Superior temporal gyrus (tissue), 1 donor: ENCODE results near the gene TP53TG5.

Source experiments
- DNase-seq: peaks from one replicate; pipeline ENCODE4 v3.0.0-alpha.2; 2016; ENCODE audit errors: extremely low spot score

The TP53TG5 gene

GRCh38 chr20:45345104-45345936, 32.8 kb downstream of the TP53TG5 start:
- DNase-seq: no peak

GRCh38 chr20:45344168-45344860, 33.8 kb downstream of the TP53TG5 start:
- DNase-seq: no peak

DNA sequence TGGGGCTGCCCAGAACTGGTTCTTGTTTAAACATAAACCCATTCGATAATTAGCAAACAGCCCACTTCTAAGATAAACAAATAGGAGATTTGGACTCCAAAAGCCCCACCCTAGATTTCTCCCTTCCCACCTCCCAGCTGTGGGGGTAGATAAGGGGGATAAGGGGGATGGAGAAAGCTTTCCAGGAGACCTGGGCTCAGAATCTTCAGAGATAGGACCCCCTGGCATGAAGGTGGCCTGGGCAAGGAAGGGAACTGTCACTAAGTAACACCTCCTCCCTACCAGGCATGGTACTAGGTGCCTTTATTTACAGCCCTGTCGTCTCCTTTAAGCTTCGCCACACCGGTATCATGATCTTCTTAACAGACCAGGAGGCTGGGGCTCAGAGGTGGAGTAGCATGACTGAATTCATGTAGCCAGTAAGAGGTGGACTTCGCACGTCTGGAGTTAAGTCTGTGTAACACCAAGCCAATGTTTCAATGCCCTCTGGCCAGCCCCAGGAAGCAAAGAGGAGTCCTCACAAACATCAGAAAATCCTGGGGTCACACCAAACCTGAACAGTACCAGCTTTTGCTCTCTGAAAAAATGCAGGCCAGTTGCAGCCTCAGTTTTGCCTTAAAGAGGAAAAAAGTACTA, 34.5 kb downstream of the TP53TG5 start:
- DNase-seq: no peak

DNA sequence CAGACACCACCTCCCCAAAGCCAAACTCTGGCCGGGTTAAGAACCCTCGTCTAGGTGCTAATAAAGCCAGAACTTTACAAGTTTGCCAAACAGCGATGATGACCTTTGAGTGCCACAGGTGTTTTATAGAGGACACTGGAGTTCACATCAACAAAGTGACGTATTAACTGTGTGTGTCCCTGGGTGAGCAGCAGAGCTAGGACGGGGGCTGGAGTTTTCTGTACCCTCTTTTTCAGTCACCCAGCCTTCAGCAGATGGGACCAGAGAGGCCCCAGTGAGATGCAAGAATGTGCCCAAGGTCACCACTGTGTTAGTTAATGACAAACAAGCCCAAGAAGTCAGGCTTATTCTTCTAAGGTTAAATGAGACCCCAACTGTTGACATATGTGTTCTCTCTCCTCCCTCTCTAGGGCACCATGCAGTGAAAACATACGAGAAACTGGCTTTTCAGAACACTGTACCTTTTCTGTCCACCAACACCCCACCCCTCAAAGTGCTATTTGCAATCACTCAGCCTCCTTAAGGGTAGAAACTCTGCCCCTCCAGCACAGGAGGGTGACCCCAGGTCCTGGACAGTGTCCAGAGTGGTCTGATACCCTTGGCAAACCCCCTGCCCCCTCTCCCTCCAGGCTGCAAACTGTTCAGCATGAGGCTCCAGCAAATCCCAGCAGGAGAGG, 35.1 kb downstream of the TP53TG5 start:
- no peak for DNase-seq

DNA sequence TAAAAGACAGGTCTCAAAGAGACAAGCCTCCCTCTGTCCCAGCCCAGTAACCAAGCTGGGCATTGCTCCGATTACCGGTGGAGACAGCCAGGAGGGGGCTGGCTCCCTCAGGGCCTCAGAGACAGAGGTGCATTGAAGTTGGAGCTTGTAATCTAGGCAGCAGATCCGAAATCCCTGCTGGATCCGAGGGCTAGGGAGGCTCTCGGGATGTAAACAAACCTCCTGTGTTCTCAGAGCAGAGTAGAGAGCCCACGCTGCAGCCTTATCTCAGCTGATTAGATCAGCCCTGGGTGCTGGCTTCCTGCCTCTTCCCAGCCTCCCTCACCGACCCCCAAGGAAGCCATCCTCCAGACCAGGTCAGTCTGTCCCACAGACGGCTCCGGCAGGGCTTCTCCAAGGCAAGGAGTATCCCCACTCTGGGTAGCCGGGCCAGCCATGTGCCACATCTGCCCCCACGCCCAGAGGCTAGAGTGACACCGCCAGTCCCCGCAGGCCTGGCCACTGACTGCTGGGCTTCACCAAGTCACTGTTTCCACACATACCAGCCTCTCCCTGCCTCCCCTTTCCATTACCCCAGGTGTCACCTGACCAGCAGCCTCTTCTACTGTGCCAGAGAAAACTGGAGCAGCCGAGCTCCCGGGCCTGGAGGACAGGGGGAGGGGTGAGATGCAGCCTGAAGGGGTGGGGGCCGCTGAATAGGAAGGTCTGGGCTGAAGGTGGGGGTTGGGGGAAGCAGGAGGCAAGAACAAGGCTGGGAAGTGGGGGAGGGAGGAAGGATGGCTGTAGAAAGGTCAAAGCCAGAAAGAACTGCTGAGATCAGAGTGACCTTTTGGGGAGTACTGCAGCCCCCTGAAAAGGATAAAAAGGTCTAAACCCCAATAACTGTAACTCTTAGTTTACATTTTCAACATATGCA, 35.9 kb downstream of the TP53TG5 start:
- peak; percentile 56 for DNase-seq

GRCh38 chr20:45341579-45341938, 36.6 kb downstream of the TP53TG5 start:
- DNase-seq: no peak

DNA sequence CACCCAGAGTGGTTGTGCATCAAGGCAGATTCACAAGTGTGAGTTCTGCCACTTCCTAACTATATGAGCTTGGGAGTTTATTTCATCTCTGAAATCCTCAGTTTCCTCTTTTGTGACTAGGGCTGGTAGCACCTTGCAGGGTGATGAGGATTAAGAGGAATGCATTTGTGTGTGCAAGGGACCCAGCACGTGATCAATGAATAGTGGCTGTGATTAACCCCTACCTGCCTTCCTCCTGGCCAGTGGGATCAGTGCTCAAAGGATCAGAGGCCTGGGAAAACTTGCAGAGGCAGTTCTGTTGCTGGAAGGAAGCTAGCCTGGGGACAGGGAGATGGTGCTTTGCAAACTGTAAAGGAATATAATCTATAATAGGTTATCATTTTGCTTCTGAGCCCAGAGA, 37.2 kb downstream of the TP53TG5 start:
- no peak for DNase-seq

DNA sequence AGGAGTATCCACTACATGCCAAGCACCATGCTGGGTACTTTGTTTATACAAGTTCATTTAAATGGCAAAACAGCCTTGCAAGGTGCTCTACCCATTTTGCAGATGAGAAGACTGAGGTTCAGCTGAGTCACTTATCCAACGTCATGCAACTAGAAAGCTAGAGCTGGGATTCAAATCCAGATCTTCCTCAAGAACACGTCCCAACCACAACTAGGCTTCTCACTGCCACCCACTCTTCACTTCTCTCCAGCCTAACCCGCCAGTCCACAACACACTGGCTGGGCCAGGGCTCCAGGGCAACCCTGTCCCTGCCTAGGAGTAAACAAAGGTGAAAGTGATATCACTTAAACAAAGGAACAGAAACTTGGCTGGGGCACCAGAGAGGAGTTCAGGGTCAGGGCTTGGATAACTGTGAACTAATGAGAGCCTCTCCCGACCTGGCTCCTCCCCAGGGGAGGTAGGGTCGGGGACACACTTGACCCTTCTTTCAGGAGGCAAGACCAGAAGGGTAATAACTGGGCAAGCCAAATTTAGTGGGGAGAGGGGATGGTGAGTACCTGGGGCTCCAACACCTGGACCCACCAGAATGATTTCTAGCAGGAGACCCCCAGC, 37.8 kb downstream of the TP53TG5 start:
- DNase-seq: no peak

DNA sequence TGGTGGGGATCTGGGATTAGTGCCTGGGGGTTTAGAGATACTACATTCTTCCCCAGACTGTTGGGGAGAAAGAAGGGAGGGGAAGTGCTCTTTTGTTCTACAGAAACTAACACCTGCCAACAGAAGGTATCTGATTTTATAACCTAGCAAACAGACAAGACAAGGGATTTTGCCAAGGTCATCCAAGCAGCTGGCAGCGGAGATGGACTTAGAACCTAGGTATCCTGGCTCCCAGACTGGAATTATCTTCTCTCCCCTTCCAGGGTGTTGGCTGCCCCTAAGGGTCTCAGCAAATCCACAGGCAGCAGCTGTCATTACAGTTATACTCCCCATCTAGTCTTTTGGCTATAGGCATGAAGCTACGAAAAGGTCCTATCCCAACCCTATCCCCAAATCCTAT, 38.3 kb downstream of the TP53TG5 start:
- DNase-seq: no peak

DNA sequence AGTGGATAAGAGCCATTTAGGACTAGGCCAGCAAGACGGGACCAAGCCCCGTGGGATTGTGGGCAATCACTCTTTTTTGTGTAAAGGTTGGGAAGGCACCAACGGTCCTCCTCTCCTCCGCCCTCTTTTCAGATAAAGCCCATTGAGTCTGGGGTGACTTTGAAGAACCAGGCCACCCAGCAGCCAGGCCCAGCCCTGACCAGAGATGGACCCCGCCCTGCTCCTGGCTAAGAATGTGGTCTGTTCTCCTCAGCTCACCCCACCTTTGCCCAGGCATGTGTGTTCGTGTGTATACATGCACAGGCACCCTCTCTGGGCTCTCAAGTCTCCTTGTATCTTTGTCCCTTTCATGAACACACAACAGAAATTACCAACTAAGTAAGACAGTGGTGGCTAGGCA, 39.0 kb downstream of the TP53TG5 start:
- DNase-seq: no peak

GRCh38 chr20:45338121-45339030, 39.7 kb downstream of the TP53TG5 start:
- no peak for DNase-seq

- DNase-seq: no peak
Measured at GRCh38 chr20:45337367-45338120, 40.6 kb downstream of the TP53TG5 start.

- no peak for DNase-seq
Measured at GRCh38 chr20:45336530-45337366, 41.4 kb downstream of the TP53TG5 start.

GRCh38 chr20:45330476-45330875, 47.6 kb downstream of the TP53TG5 start:
- no peak for DNase-seq

DNA sequence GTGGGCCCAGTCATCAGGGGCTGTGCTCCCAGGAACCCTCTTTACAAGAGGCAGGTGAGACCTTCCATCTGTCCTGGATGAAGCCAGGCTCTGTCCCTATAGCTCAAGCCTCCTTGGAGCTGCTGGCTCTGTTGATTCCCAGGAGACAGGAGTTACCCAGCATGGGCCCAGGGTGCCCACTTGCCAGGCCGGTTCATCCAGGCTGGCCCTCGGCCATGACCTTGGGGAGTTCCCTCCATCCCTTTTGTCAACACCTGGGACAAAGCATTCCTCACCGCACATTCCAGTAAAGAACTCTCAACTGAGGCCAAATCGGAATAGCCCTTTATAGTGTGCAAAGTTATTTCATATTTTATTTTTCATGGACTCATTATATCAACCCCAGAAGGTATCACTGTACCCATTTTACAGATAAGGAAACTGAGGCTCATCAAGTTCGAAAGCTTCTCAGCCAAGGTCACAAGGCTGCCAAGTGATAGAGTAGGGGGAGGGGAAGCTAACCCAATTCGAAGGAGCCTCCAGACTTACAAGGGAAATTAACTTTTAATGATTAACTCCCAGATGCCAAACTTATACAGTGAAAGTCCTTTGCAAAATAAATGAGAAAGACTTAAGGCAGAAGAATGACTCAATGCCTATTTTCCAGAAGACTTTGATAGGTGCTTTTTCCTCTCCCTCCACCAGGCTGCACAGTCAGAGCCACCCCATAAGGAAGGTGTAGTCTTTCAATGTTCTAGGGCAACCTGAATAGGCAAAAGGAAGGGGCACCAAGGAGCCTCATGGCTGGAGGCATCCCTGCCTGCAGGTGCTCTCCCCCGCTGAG, 48.4 kb downstream of the TP53TG5 start:
- no peak for DNase-seq

DNA sequence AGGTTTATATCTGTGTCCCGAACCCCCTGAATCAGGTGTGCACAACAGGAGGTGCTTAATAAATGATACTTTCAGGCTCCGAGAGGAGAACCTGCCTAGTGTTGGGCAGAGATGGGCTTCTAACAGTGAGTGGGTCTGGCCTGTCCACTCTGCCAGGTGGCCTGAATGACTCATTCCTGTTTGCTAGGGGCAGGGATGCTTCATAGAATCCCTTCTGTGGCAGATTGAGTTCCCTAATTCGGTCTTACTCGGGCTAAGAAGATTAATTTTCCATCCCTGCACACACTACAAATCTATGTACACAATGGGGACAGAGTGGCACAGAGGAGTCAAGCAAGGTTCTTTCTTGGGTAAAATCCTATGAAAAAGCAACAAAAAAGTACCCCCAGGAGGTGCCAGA, 49.7 kb downstream of the TP53TG5 start:
- DNase-seq: no peak

DNA sequence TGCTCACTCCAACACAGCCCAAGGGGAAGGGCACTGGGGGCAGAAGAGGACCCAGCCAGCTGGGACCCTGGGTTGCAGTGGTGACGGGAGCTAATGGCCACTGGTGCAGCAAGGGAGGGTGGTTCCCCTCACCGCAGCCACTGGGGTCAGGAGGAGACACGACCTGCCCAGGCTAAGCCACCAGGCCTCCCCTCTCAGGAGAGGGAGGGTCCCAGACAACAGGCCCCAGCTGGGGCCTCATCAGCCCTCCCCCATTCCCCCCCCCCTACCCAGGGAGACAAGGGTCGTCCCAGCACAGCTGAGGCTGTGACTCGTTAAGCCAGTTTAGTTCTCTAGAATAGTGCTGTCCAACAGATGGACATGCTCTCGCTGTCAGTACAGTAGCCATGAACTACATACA, 52.8 kb downstream of the TP53TG5 start:
- DNase-seq: no peak
